ENCODE results near the gene PRDM11. TPM values are rescaled to one million over a fixed set of nuclear protein-coding genes. Genes with fewer than 3 reads are reported as not detected.

PRDM11 gene
- total RNA-seq, 1 experiment from 2014 or later: 10.7 TPM

- intact Hi-C loops (cut with micrococcal nuclease; ENCODE audit: unreplicated experiment): no loop called here
- Histone ChIP-seq H4K20me1 (ENCODE audit: insufficient read depth) (no peaks in the 10 kb centered on the region; the same call in 1 of the 2 replicates), H3K79me2 (ENCODE audit: low read depth) (no peaks in the 10 kb centered on the region), H2AFZ (no peak overlapping the region), H3K27ac (no peak overlapping the region), H3K9me2 (ENCODE audit: insufficient read depth) (no peaks in the 10 kb centered on the region), H3K4me2 (no peak overlapping the region), H3F3A (ENCODE audit: insufficient read depth, low read depth) (no peaks in the 10 kb centered on the region), H3K4me1 (replicated peaks; ENCODE audit: insufficient read depth) (no peaks in the 10 kb centered on the region), H3K9me3 (ENCODE audit: insufficient read depth, low read depth) (no peaks in the 10 kb centered on the region), H3K36me3 (ENCODE audit: low read depth) (no peaks in the 10 kb centered on the region), H3K27me3 (ENCODE audit: insufficient read depth, low read depth) (peaks cover 3% of the 10 kb centered on the region; the same call in 1 of the 2 replicates), H3K4me3 (no peak overlapping the region)
- TF ChIP-seq CTCF (conservative IDR thresholded peaks at IDR 0.05) (no peak), EZH2 (IDR thresholded peaks at IDR 0.05; ENCODE audit: low read depth) (no peak)
- no peak for DNase-seq
- ChIA-PET POLR2A (ENCODE audit: unreplicated experiment) (no interaction called here), CTCF (no interaction called here)
- BruUV-seq (replicated peaks): no TSS peak
Observed at GRCh38 chr11:45168366-45169130, 22.1 kb downstream of the PRDM11 start.

GRCh38 chr11:45169310-45170072, 23.1 kb downstream of the PRDM11 start:
- Histone ChIP-seq H3K27me3 (ENCODE audit: insufficient read depth, low read depth) (peaks cover 3% of the 10 kb centered on the region; the same call in 1 of the 2 replicates), H2AFZ (no peak overlapping the region), H3K4me1 (replicated peaks; ENCODE audit: insufficient read depth) (no peaks in the 10 kb centered on the region), H3F3A (ENCODE audit: insufficient read depth, low read depth) (no peaks in the 10 kb centered on the region), H3K4me3 (no peak overlapping the region), H3K36me3 (ENCODE audit: low read depth) (no peaks in the 10 kb centered on the region), H3K4me2 (no peak overlapping the region), H4K20me1 (ENCODE audit: insufficient read depth) (no peaks in the 10 kb centered on the region; the same call in 1 of the 2 replicates), H3K9me3 (ENCODE audit: insufficient read depth, low read depth) (no peaks in the 10 kb centered on the region), H3K27ac (no peak overlapping the region), H3K79me2 (ENCODE audit: low read depth) (no peaks in the 10 kb centered on the region), H3K9me2 (ENCODE audit: insufficient read depth) (no peaks in the 10 kb centered on the region)
- intact Hi-C loops (cut with micrococcal nuclease; ENCODE audit: unreplicated experiment): no loop called here
- no peak for TF ChIP-seq CTCF (conservative IDR thresholded peaks at IDR 0.05)
- TF ChIP-seq EZH2 (IDR thresholded peaks at IDR 0.05; ENCODE audit: low read depth): no peak
- CTCF ChIA-PET: no interaction called here
- no TSS peak for BruUV-seq (replicated peaks)
- POLR2A ChIA-PET (ENCODE audit: unreplicated experiment): no interaction called here
- DNase-seq: no peak

- no peaks in the 10 kb centered on the region for H3K9me2 ChIP-seq (ENCODE audit: insufficient read depth)
- H2AFZ ChIP-seq: no peak overlapping the region
- H3K36me3 ChIP-seq (ENCODE audit: low read depth): no peaks in the 10 kb centered on the region
- ChIA-PET POLR2A (ENCODE audit: unreplicated experiment) (no interaction called here), CTCF (no interaction called here)
- no peaks in the 10 kb centered on the region; the same call in 1 of the 2 replicates for H3K27me3 ChIP-seq (ENCODE audit: insufficient read depth, low read depth)
- BruUV-seq (replicated peaks): no TSS peak
- TF ChIP-seq CTCF (conservative IDR thresholded peaks at IDR 0.05): no peak
- no peak for TF ChIP-seq EZH2 (IDR thresholded peaks at IDR 0.05; ENCODE audit: low read depth)
- H3K4me3 ChIP-seq: no peak overlapping the region
- intact Hi-C loops (cut with micrococcal nuclease; ENCODE audit: unreplicated experiment): no loop called here
- no peak overlapping the region for H3K4me2 ChIP-seq
- no peaks in the 10 kb centered on the region for H3K4me1 ChIP-seq (replicated peaks; ENCODE audit: insufficient read depth)
- no peak overlapping the region for H3K27ac ChIP-seq
- no peak for DNase-seq
- H3K79me2 ChIP-seq (ENCODE audit: low read depth): no peaks in the 10 kb centered on the region
- no peaks in the 10 kb centered on the region for H3F3A ChIP-seq (ENCODE audit: insufficient read depth, low read depth)
- H3K9me3 ChIP-seq (ENCODE audit: insufficient read depth, low read depth): no peaks in the 10 kb centered on the region
- no peaks in the 10 kb centered on the region; the same call in 1 of the 2 replicates for H4K20me1 ChIP-seq (ENCODE audit: insufficient read depth)
Observed at GRCh38 chr11:45170484-45170883, 24.0 kb downstream of the PRDM11 start.

Data from PC-9 (cell line).